SJCRH30 (cell line): ENCODE data around the gene FGD6. TPM values are rescaled to one million over a fixed set of nuclear protein-coding genes. Genes with fewer than 3 reads are reported as not detected.
"Not testable (repeated sequence)": the region's sequence is repeated elsewhere in the genome, so short reads cannot be mapped to it uniquely, and the experiment has no call there.

Experiments used
- DNase-seq, 2 experiments: peaks; one replicate each; pipeline ENCODE4 v3.0.0-alpha.2; 2015 to 2020
- H3K27ac ChIP-seq: fragments of 250-450 bp; sonication (Bioruptor Pico); 2 replicates; pipeline ENCODE4 v1.5.1; 2020; ENCODE audit warnings: mild to moderate bottlenecking, moderate library complexity
- H3K27me3 ChIP-seq: fragments of 250-450 bp; sonication (Bioruptor Pico); 2 replicates; pipeline ENCODE4 v1.5.1; 2020; ENCODE audit warnings: mild to moderate bottlenecking, moderate library complexity
- H3K36me3 ChIP-seq: fragments of 250-450 bp; sonication (Bioruptor Pico); 2 replicates; pipeline ENCODE4 v1.5.1; 2020; ENCODE audit warnings: mild to moderate bottlenecking, moderate library complexity
- H3K4me1 ChIP-seq: fragments of 250-450 bp; sonication (Bioruptor Pico); 2 replicates; pipeline ENCODE4 v1.5.1; 2020; ENCODE audit warnings: mild to moderate bottlenecking, moderate library complexity
- H3K4me3 ChIP-seq: fragments of 250-450 bp; sonication (Bioruptor Pico); 2 replicates; pipeline ENCODE4 v1.5.1; 2020; ENCODE audit warnings: mild to moderate bottlenecking, moderate library complexity
- H3K9me3 ChIP-seq: fragments of 250-450 bp; sonication (Bioruptor Pico); replicated peaks from 2 replicates; pipeline ENCODE4 v1.5.1; 2020; ENCODE audit warnings: mild to moderate bottlenecking, moderate library complexity
- total RNA-seq: library from RNA; depleted of rRNA; stranded (reverse); fragments of >200 nt; shearing (Covaris generic); gene quantifications from 2 replicates; pipeline ENCODE4 v1.2.3, GENCODE V29; 2014

The FGD6 gene
- total RNA-seq, 1 experiment from 2014 or later: 10.7 TPM

- no peak overlapping the region for H3K27ac ChIP-seq
- no peaks in the 10 kb centered on the region; the same call in 1 of the 2 replicates for H3K36me3 ChIP-seq
- H3K9me3 ChIP-seq: no peaks in the 10 kb centered on the region
- no peaks in the 10 kb centered on the region for H3K27me3 ChIP-seq
- no peak for DNase-seq
- H3K4me3 ChIP-seq: no peak overlapping the region
- peaks cover 14% of the 10 kb centered on the region for H3K4me1 ChIP-seq
Observed at GRCh38 chr12:95205016-95205624, 12.1 kb downstream of the FGD6 start.

GRCh38 chr12:95204141-95204866 is 13.0 kb downstream of the FGD6 start:
- Histone ChIP-seq H3K4me1 (peaks cover 14% of the 10 kb centered on the region), H3K27ac (no peak overlapping the region), H3K27me3 (no peaks in the 10 kb centered on the region), H3K9me3 (no peaks in the 10 kb centered on the region), H3K36me3 (no peaks in the 10 kb centered on the region; the same call in 1 of the 2 replicates), H3K4me3 (no peak overlapping the region)
- DNase-seq: no peak

DNA sequence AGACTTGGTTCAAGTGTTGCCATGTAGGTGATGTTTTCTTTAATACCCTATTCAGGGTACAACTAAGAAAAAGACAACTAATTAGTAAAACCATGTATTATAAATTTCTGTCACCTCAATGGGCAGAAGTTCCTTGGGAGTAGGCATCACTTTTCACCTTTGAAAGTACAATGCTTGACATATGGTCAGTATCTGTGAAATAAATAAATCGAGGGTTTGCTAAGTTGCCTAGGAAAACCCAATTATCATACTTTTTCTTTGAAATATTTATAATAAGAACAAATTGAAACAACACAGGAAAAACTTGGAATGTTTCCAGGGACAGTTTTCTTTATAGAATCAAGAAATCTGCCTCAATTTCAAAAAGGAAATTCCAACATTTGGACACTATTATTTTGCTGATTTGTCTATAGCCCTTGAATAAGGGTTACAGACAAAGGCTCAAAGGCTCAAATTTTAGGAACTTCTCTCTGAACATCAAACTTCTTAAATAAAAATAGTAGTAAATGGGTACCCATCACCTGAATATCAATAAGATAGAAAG is 13.7 kb downstream of the FGD6 start:
- Histone ChIP-seq H3K27me3 (no peaks in the 10 kb centered on the region), H3K4me1 (peaks cover 8% of the 10 kb centered on the region), H3K9me3 (no peaks in the 10 kb centered on the region), H3K36me3 (no peaks in the 10 kb centered on the region; the same call in 1 of the 2 replicates), H3K4me3 (no peak overlapping the region), H3K27ac (no peak overlapping the region)
- no peak for DNase-seq

GRCh38 chr12:95202691-95203486 is 14.4 kb downstream of the FGD6 start:
- DNase-seq: no peak
- H3K27me3 ChIP-seq: no peaks in the 10 kb centered on the region
- H3K36me3 ChIP-seq: no peaks in the 10 kb centered on the region; the same call in 1 of the 2 replicates
- H3K27ac ChIP-seq: no peak overlapping the region
- H3K4me1 ChIP-seq: peaks cover 4% of the 10 kb centered on the region; the same call in 1 of the 2 replicates
- H3K9me3 ChIP-seq: no peaks in the 10 kb centered on the region
- no peak overlapping the region for H3K4me3 ChIP-seq

DNA sequence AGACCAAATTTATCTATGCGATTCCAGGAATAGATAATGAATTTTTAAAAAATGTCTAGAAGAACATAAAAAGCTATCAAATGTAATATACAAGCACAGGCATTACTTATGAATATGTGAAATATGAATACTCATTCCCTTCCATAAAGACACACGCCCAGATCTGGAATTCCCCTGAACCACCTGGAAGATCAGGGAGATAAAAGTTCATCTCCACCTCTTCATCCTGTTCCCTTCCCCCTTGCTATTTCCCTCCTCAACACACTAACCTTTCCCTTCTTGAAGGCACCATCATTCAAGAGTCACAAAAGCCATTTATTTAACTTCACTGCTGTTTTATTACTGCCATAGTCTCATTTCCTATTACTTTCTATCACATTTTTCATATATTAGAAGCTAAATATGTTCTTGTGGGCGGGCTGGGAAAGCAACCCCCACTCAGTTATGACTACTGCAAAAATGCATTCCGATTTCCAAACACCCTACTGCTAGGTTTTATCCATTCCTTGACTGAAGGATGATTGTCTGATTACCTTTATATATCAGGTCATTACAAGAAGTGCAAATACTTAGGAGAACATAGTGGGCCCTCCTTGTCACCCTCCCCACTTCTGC is 16.1 kb downstream of the FGD6 start:
- no peaks in the 10 kb centered on the region for H3K27me3 ChIP-seq
- no peak for DNase-seq
- no peak overlapping the region for H3K4me3 ChIP-seq
- H3K27ac ChIP-seq: no peak overlapping the region
- H3K36me3 ChIP-seq: no peaks in the 10 kb centered on the region; the same call in 1 of the 2 replicates
- peaks cover 4% of the 10 kb centered on the region; the same call in 1 of the 2 replicates for H3K4me1 ChIP-seq
- no peaks in the 10 kb centered on the region for H3K9me3 ChIP-seq

DNA sequence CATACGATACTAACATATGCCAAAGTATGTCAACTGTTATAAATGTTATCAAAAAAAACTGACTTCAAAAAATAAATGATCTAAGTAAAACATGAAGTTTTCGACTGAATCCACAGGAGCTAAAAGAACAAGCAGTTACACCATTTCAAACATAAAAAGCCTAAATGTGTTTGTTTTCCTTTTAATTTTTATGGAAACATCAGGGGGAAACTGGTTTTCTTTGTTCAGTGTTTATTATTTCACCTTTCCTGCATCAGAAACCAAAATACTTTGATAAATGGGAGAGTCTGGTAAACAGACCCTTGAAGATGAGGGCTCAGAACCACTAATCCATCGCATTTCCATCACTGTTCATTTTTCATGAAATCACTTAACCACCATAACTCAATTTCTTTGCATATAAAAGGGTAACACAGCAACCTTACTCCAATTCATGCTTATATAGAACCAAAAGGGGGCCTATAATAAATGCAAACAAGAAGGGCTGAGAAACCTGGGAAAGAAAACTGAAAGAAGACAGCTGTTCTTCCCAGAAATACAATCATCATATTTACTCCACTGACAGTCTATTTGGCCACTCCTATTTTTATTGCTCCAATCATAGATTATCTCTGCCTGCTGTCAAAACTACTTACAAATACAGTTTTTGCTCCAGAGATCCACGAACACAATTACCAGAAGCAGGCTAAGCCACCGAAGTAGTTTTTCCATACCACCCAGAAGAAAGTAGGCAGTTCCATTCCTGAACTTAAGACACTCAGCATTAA is 17.0 kb downstream of the FGD6 start:
- Histone ChIP-seq H3K36me3 (no peaks in the 10 kb centered on the region; the same call in 1 of the 2 replicates), H3K9me3 (no peaks in the 10 kb centered on the region), H3K27ac (no peak overlapping the region), H3K4me1 (peaks cover 4% of the 10 kb centered on the region; the same call in 1 of the 2 replicates), H3K27me3 (no peaks in the 10 kb centered on the region), H3K4me3 (no peak overlapping the region)
- no peak for DNase-seq

- H3K4me3 ChIP-seq: no peak overlapping the region
- no peak overlapping the region for H3K27ac ChIP-seq
- H3K4me1 ChIP-seq: peaks cover 4% of the 10 kb centered on the region; the same call in 1 of the 2 replicates
- H3K36me3 ChIP-seq: no peaks in the 10 kb centered on the region; the same call in 1 of the 2 replicates
- H3K27me3 ChIP-seq: no peaks in the 10 kb centered on the region
- no peaks in the 10 kb centered on the region for H3K9me3 ChIP-seq
- DNase-seq: no peak
Observed at GRCh38 chr12:95198914-95199313, 18.4 kb downstream of the FGD6 start.

- no peak for DNase-seq
- no peaks in the 10 kb centered on the region; the same call in 1 of the 2 replicates for H3K36me3 ChIP-seq
- no peaks in the 10 kb centered on the region for H3K9me3 ChIP-seq
- no peak overlapping the region for H3K4me3 ChIP-seq
- H3K4me1 ChIP-seq: peaks cover 4% of the 10 kb centered on the region; the same call in 1 of the 2 replicates
- no peak overlapping the region for H3K27ac ChIP-seq
- no peaks in the 10 kb centered on the region for H3K27me3 ChIP-seq
Observed at GRCh38 chr12:95197636-95198035, 19.6 kb downstream of the FGD6 start.

- not testable (repeated sequence) for DNase-seq, H3K4me1 ChIP-seq, H3K4me3 ChIP-seq, H3K9me3 ChIP-seq, H3K36me3 ChIP-seq, H3K27me3 ChIP-seq, H3K27ac ChIP-seq
Observed at GRCh38 chr12:95196875-95197569, 20.2 kb downstream of the FGD6 start.

DNA sequence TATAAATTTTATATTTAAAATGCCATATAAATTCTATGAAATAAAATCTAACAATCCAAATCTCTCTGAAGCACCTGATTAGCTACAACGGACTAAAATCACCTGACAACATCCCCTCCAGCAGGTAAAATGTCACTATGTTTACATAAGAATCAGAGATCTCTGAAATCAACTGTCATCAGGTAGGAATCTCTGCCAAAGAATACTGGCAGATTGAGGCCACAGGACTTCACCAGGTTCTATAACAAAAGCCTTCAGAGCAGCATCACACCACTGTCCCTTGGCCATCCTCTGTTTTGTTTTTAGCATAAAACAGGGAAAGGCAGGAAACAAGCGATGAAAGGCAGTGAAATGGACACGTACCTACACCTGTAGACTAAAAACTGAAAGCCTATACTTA is 22.1 kb downstream of the FGD6 start:
- H3K4me3 ChIP-seq: no peak overlapping the region

DNA sequence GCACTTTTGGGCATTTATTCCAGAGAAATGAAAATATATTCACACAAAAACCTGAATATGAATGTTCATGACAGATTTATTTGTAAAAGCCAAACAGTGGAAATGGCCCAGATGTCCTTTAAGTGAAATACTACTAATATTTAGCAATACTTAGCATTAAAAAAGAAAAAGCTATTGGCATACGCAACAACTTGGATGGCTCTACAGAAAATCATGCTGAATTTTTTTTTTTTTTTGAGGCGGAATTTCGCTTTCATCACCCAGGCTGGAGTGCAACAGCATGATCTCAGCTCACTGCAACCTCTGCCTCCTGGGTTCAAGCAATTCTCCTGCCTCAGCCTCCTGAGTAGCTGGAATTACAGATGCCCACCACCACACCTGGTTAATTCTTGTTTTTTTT is 24.1 kb downstream of the FGD6 start:
- Histone ChIP-seq H3K4me1 (no peaks in the 10 kb centered on the region), H3K9me3 (no peaks in the 10 kb centered on the region), H3K27me3 (no peaks in the 10 kb centered on the region), H3K4me3 (no peak overlapping the region), H3K36me3 (no peaks in the 10 kb centered on the region), H3K27ac (no peak overlapping the region)
- no peak for DNase-seq

More for the DNA sequence above, 22.1 kb downstream of the FGD6 start:
- Histone ChIP-seq H3K27me3 (no peaks in the 10 kb centered on the region), H3K4me1 (no peaks in the 10 kb centered on the region), H3K27ac (no peak overlapping the region), H3K36me3 (no peaks in the 10 kb centered on the region), H3K9me3 (no peaks in the 10 kb centered on the region)
- DNase-seq: no peak

DNA sequence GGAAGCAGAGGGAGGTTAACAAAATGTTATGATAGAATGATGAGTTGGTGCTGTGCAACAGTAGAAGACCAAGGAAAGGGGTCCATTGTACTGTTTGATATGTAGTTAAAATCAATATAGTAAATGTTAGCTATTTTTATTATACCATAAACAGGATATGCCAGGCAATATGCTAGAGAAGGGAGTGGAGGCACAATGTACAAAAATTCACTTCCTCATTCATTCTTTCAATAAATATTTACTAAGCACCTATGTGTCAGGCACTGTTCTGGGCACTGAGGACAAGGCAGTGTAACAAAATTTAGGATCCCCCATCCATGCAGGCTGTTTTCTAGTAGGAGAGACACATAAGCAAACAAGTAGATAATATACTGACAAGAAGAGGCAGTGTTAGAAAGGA is 25.0 kb downstream of the FGD6 start:
- H3K27ac ChIP-seq: no peak overlapping the region
- no peaks in the 10 kb centered on the region for H3K9me3 ChIP-seq
- DNase-seq: no peak
- H3K4me1 ChIP-seq: no peaks in the 10 kb centered on the region
- H3K4me3 ChIP-seq: no peak overlapping the region
- no peaks in the 10 kb centered on the region for H3K36me3 ChIP-seq
- H3K27me3 ChIP-seq: no peaks in the 10 kb centered on the region

GRCh38 chr12:95191060-95191696 is 26.1 kb downstream of the FGD6 start:
- no peak for DNase-seq
- Histone ChIP-seq H3K36me3 (no peaks in the 10 kb centered on the region), H3K27me3 (no peaks in the 10 kb centered on the region), H3K4me3 (no peak overlapping the region), H3K4me1 (no peaks in the 10 kb centered on the region), H3K9me3 (no peaks in the 10 kb centered on the region), H3K27ac (no peak overlapping the region)
